Motor neuron (in vitro differentiated cells): Measurements from ENCODE around the gene RGS21. TPM values are rescaled to one million over a fixed set of nuclear protein-coding genes. Genes with fewer than 3 reads are reported as not detected.

Experiments
- ATAC-seq, 8 experiments: fragments of 200-7000 bp; cut with Tn5 transposase; replicated peaks in 6 of 8; 2 replicates each; pipeline ENCODE4 v1.8.0; 2021; ENCODE audit warnings: mild to moderate bottlenecking in 8 of 8, moderate library complexity in 8 of 8
- H3K27ac ChIP-seq, 2 donors: fragments of 250-450 bp; sonication (Bioruptor Pico); 2 replicates each; pipeline ENCODE4 v1.9.0; 2021; ENCODE audit warnings: antibody characterized with exemption in 2 of 2, mild to moderate bottlenecking in 2 of 2, moderate library complexity in 1 of 2
- H3K4me1 ChIP-seq, 2 donors: fragments of 250-450 bp; sonication (Bioruptor Pico); replicated peaks in 1 of 2; 2 replicates each; pipeline ENCODE4 v1.6.1; 2021; ENCODE audit warnings: antibody characterized with exemption in 2 of 2, mild to moderate bottlenecking in 2 of 2, moderate library complexity in 1 of 2
- H3K4me3 ChIP-seq, 5 donors: fragments of 250-450 bp; sonication (Bioruptor Pico); 2 replicates each; pipeline ENCODE4 v1.9.0; 2021; ENCODE audit warnings: antibody characterized with exemption in 5 of 5, mild to moderate bottlenecking in 5 of 5, moderate library complexity in 4 of 5
- WGBS, 10 experiments: fragments of 450-650 bp; shearing (Covaris generic); methylation state at CpG; one replicate each; pipeline ENCODE4 v1.0.0; 2022; 5-methylcytosine and 5-hydroxymethylcytosine counted together
- in situ Hi-C, 9 experiments: fragments of 400-800 bp; cut with MboI; loops; one replicate each; pipeline ENCODE4 v1.15.0; 2021; ENCODE audit warnings: low sequenced_read_pairs in 9 of 9, low pct_unique_long_range_greater_than_20kb in 2 of 9; ENCODE audit not compliant: unreplicated experiment in 9 of 9
- total RNA-seq, 8 experiments: library from RNA; unstranded; fragments of 300-600 nt; gene quantifications; 2 replicates each; pipeline versions ENCODE4 v1.2.3 to v1.2.4, GENCODE V29; 2022

RGS21 gene
- total RNA-seq, 8 experiments from 2014 or later: 0.09 to 21.8 (median 2.0) TPM; not detected in 3

- WGBS, 10 experiments: 67 to 100% (median 100%) methylated on average over 1 of the region's 1 CpG; no CpG with 5 or more reads in 3 of the 10 experiments
- Histone ChIP-seq H3K27ac (no peak overlapping the region), H3K4me1 (no peaks in the 10 kb centered on the region), H3K4me3 (no peak overlapping the region)
- peak in 1 of 8 experiments; percentile 52 for ATAC-seq
- in situ Hi-C loops: no loop called here
These were observed 69.4 kb downstream of the RGS21 start for GRCh38 chr1:192386051-192386650.

DNA sequence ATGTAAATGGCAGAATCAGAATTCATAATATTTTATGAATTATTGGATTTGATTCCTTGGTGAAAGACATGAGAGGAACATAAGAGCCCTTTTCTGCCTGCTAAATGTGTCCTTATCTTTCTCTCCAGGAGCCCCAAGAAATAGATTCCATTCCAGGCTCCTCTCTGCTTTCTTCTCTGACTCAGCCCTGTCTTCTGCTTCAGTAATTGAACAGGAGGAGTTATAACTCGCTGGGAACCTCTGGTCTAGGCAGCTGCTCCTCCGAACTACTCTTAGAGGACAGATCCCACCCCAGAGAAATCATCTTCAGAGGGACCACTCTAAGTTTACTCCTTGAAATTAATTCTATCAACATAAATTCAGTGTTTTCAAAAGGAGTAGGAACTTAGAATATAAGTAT, 78.4 kb downstream of the RGS21 start:
- WGBS, 10 experiments: 15 to 84% (median 78%) methylated on average over 2 of the region's 2 CpGs; no CpG with 5 or more reads in 5 of the 10 experiments
- Histone ChIP-seq H3K4me3 (no peak overlapping the region), H3K27ac (no peak overlapping the region), H3K4me1 (peaks cover 0 to 5% of the 10 kb centered on the region in 2 donors)
- in situ Hi-C loops: no loop called here
- ATAC-seq: peak in 1 of 8 experiments; percentile 57

DNA sequence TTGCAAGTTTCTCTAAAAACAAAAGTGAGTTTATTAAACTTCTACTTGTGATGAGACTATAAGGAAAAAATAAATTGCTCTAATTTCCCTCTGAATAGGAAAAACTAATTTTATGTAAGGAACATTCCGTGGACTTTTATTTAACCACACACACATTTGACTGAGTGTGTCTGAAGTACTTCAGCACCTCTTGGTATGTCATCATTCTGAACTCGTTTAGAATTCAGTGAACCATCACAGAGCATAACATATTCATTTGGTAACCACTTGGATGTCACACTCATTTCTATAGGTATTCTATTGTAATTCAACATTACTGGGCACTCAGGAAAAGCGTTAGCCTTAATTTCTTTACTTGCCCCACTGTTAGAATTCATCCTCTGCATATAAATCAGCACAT, 79.1 kb downstream of the RGS21 start:
- H3K27ac ChIP-seq: no peak overlapping the region
- WGBS, 10 experiments: 6 to 93% (median 56%) methylated on average over 1 to 3 of the region's 3 CpGs; no CpG with 5 or more reads in 1 of the 10 experiments
- peaks cover 0 to 5% of the 10 kb centered on the region in 2 donors for H3K4me1 ChIP-seq
- peak in 2 of 8 experiments; percentile 27 to 60 for ATAC-seq
- in situ Hi-C loops: no loop called here
- no peak overlapping the region for H3K4me3 ChIP-seq

DNA sequence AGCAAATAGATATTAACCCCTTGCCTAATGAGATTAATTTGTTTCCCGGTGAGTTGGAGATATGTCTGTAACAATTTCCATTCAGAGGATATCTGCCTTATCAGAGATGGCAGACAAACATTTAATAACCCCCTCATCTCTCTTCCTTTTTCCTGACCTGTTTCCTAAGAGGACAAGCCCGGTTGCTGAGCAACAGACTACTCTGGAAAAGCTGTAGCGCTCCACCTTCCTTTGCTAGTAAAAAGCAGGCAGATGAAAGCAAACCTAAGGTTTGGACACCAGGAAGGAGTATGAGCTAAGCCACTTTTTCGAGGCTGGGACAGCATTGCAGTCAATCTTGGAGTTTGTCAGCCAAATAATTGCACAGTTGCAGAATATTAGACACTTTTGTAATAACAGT, 82.4 kb downstream of the RGS21 start:
- peak in 2 of 8 experiments; percentile 33 to 55 for ATAC-seq
- 17 to 100% (median 83%) methylated on average over 1 to 4 of the region's 4 CpGs for WGBS, 10 experiments

DNA sequence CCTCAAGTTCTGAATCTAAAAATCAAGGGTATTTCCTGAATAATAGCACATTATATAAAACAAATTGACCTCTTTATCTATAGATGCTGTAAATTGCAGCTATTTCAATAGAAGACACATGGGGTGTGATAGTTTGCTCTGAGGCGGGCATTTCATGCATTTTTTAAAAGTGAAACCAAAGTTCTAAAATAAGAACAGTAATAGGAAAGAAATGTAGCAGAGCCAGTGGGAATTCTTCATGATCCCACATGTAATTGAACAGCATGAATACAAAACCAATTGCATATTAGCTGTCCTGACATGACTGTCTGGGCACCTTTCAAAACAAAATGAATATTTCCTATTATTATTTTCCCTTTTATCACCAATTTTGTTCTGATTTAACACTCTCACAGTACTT, 85.0 kb downstream of the RGS21 start:
- ATAC-seq: peak in 3 of 8 experiments; percentile 41 to 86 (median 57)
- Histone ChIP-seq H3K4me1 (no peaks in the 10 kb centered on the region), H3K4me3 (no peak overlapping the region), H3K27ac (no peak overlapping the region)
- in situ Hi-C loops: no loop called here
- WGBS, 10 experiments: 0 to 100% (median 50%) methylated on average over 1 of the region's 1 CpG; no CpG with 5 or more reads in 3 of the 10 experiments

More for the DNA sequence above, 82.4 kb downstream of the RGS21 start:
- in situ Hi-C loops: no loop called here
- no peak overlapping the region for H3K4me3 ChIP-seq
- peaks cover 0 to 5% of the 10 kb centered on the region in 2 donors for H3K4me1 ChIP-seq
- no peak overlapping the region for H3K27ac ChIP-seq

DNA sequence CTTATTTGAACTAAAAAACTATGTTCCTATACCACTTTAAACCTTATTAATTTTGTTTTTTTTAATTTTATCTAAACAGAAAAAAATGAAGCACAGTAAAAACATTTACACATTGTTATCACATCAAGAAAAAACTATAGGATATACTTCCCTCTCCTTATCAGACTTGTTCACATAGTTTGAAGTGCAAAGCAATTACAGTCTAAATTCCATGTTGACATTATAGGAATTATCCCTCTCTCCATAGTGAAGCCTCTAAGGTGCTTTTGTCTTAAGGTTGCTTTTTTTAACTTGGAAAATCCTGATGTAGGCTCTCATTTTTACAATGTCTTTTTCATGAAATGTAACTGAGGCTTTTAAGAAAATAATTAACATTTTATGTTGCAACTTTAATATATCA, 85.8 kb downstream of the RGS21 start:
- H3K4me1 ChIP-seq: no peaks in the 10 kb centered on the region
- in situ Hi-C loops: no loop called here
- no peak overlapping the region for H3K27ac ChIP-seq
- no peak for ATAC-seq
- no peak overlapping the region for H3K4me3 ChIP-seq

GRCh38 chr1:192407206-192407605, 90.4 kb downstream of the RGS21 start:
- no peak overlapping the region for H3K27ac ChIP-seq
- in situ Hi-C loops: no loop called here
- no peak overlapping the region for H3K4me3 ChIP-seq
- H3K4me1 ChIP-seq: no peaks in the 10 kb centered on the region
- 17 to 74% (median 55%) methylated on average over 2 to 3 of the region's 3 CpGs for WGBS, 10 experiments
- no peak for ATAC-seq

Other genes with a start within 250 kb of the RGS21 start
- gene RGS18, start 158.5 kb upstream of the RGS21 start, total RNA-seq: 1 to 10 TPM in 1 of 8 experiments, under 1 TPM in 2, not detected in 5; 0.40 to 2.0 (median 0.41) TPM